SK-N-SH treated with all-trans-retinoic acid at 6 μM for 48 hours (cell line): ENCODE data around the gene TPP2.

Experiments
- BACH2 ChIP-seq: fragments of 250-450 bp; sonication (Bioruptor Pico); IDR thresholded peaks from 2 replicates; pipeline ENCODE4 v1.9.0; 2021; ENCODE audit warnings: mild to moderate bottlenecking, borderline replicate concordance
- CREB5 ChIP-seq: fragments of 250-450 bp; sonication (Bioruptor Pico); IDR thresholded peaks from 2 replicates; pipeline ENCODE4 v1.5.1; 2020; ENCODE audit warnings: low read depth, mild to moderate bottlenecking, moderate library complexity
- CSDC2 ChIP-seq: fragments of 250-450 bp; sonication (Bioruptor Pico); IDR thresholded peaks from 2 replicates; pipeline ENCODE4 v1.5.0; 2020; ENCODE audit warnings: mild to moderate bottlenecking, moderate library complexity
- PATZ1 ChIP-seq: fragments of 250-450 bp; sonication (Bioruptor Pico); IDR thresholded peaks from 2 replicates; pipeline ENCODE4 v1.8.0; 2020; ENCODE audit warnings: mild to moderate bottlenecking, moderate library complexity, borderline replicate concordance
- POU6F1 ChIP-seq: fragments of 250-450 bp; sonication (Bioruptor Pico); IDR thresholded peaks from 2 replicates; pipeline ENCODE4 v1.8.0; 2021; ENCODE audit warnings: low read depth, mild to moderate bottlenecking, moderate library complexity, borderline replicate concordance
- RARB ChIP-seq: fragments of 250-450 bp; sonication (Bioruptor Pico); IDR thresholded peaks from 2 replicates; pipeline ENCODE4 v1.8.0; 2021; ENCODE audit warnings: mild to moderate bottlenecking, moderate library complexity
- SNAI2 ChIP-seq: fragments of 250-450 bp; sonication (Bioruptor Pico); IDR thresholded peaks from 2 replicates; pipeline ENCODE4 v1.5.0; 2020; ENCODE audit warnings: mild to moderate bottlenecking, moderate library complexity
- TCF4 ChIP-seq: fragments of 250-450 bp; sonication (Bioruptor Pico); IDR thresholded peaks from 2 replicates; pipeline ENCODE4 v1.8.0; 2021; ENCODE audit warnings: mild to moderate bottlenecking, moderate library complexity, borderline replicate concordance
- TSHZ2 ChIP-seq: fragments of 250-450 bp; sonication (Bioruptor Pico); IDR thresholded peaks from 2 replicates; pipeline ENCODE4 v1.5.0; 2020; ENCODE audit warnings: mild to moderate bottlenecking, moderate library complexity
- ZC3H10 ChIP-seq: fragments of 250-450 bp; sonication (Bioruptor Pico); IDR thresholded peaks from 2 replicates; pipeline ENCODE4 v1.5.1; 2021; ENCODE audit warnings: mild to moderate bottlenecking, moderate library complexity
- ZFP3 ChIP-seq: fragments of 250-450 bp; sonication (Bioruptor Pico); IDR thresholded peaks from 2 replicates; pipeline ENCODE4 v1.5.0; 2020; ENCODE audit warnings: mild to moderate bottlenecking, moderate library complexity
- ZFP30 ChIP-seq: fragments of 450-650 bp; formaldehyde crosslinking; IDR thresholded peaks from 2 replicates; pipeline ENCODE4 v1.5.0; 2022; ENCODE audit warnings: mild to moderate bottlenecking, moderate library complexity
- ZNF8 ChIP-seq: fragments of 450-650 bp; formaldehyde crosslinking; IDR thresholded peaks from 2 replicates; pipeline ENCODE4 v1.5.0; 2020; ENCODE audit warnings: mild to moderate bottlenecking, moderate library complexity

GRCh38 chr13:102638741-102639140, 42.0 kb downstream of the TPP2 start:
- TF ChIP-seq ZNF8 (CRISPR knock-in tag), result no peak
- no peak for TF ChIP-seq PATZ1 (CRISPR knock-in tag)
- no peak for TF ChIP-seq ZFP3 (CRISPR knock-in tag)
- no peak for TF ChIP-seq TCF4 (CRISPR knock-in tag)
- no peak for TF ChIP-seq CREB5 (CRISPR knock-in tag)
- TF ChIP-seq BACH2 (CRISPR knock-in tag), result no peak
- no peak for TF ChIP-seq ZC3H10 (CRISPR knock-in tag)
- no peak for TF ChIP-seq ZFP30
- no peak for TF ChIP-seq POU6F1 (CRISPR knock-in tag)
- TF ChIP-seq SNAI2, result no peak
- TF ChIP-seq RARB (CRISPR knock-in tag), result no peak
- TF ChIP-seq TSHZ2 (CRISPR knock-in tag), result no peak
- TF ChIP-seq CSDC2, result no peak
